ENCODE results near the gene WHRN.

The WHRN gene

DNA sequence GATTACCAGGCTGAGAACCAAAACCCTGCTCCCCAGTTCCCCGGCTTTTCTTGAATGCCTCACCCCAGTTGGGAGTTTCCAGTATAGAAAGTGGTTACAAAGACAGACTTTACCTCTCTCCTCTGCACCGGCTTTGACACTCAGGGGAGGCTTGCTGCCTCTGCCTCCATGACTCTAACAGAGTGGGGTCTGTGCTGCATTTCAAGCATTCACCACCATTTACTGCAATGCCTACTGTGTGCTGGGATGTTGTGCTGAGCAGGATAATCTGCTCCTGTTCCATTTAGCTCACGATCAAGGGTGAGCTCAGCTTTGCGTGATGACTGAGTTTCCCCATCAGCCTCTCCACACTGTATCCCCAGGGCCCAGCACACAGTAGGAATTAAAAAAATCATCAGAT, 77.6 kb downstream of the WHRN start:
- Histone ChIP-seq H3K4me3 (replicated peaks; ENCODE audit: insufficient read depth, low read length) (no peak overlapping the region), H3K27ac (replicated peaks) (no peak overlapping the region), H3K27me3 (ENCODE audit: insufficient read depth, poor library complexity, severe bottlenecking) (peaks cover 8% of the 10 kb centered on the region)
- TF ChIP-seq SPI1 (IDR thresholded peaks at IDR 0.05; ENCODE audit: borderline replicate concordance, low read depth) (no peak), GABPA (IDR thresholded peaks at IDR 0.05; ENCODE audit: low read depth) (no peak), POLR2AphosphoS5 (IDR thresholded peaks at IDR 0.05; ENCODE audit: low read depth) (no peak)
- TF ChIP-seq, protein P1, sequence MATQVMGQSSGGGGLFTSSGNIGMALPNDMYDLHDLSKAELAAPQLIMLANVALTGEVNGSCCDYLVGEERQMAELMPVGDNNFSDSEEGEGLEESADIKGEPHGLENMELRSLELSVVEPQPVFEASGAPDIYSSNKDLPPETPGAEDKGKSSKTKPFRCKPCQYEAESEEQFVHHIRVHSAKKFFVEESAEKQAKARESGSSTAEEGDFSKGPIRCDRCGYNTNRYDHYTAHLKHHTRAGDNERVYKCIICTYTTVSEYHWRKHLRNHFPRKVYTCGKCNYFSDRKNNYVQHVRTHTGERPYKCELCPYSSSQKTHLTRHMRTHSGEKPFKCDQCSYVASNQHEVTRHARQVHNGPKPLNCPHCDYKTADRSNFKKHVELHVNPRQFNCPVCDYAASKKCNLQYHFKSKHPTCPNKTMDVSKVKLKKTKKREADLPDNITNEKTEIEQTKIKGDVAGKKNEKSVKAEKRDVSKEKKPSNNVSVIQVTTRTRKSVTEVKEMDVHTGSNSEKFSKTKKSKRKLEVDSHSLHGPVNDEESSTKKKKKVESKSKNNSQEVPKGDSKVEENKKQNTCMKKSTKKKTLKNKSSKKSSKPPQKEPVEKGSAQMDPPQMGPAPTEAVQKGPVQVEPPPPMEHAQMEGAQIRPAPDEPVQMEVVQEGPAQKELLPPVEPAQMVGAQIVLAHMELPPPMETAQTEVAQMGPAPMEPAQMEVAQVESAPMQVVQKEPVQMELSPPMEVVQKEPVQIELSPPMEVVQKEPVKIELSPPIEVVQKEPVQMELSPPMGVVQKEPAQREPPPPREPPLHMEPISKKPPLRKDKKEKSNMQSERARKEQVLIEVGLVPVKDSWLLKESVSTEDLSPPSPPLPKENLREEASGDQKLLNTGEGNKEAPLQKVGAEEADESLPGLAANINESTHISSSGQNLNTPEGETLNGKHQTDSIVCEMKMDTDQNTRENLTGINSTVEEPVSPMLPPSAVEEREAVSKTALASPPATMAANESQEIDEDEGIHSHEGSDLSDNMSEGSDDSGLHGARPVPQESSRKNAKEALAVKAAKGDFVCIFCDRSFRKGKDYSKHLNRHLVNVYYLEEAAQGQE (IDR thresholded peaks at IDR 0.05; ENCODE audit: insufficient replicate concordance, low read depth): no peak
- TF ChIP-seq, protein P2, sequence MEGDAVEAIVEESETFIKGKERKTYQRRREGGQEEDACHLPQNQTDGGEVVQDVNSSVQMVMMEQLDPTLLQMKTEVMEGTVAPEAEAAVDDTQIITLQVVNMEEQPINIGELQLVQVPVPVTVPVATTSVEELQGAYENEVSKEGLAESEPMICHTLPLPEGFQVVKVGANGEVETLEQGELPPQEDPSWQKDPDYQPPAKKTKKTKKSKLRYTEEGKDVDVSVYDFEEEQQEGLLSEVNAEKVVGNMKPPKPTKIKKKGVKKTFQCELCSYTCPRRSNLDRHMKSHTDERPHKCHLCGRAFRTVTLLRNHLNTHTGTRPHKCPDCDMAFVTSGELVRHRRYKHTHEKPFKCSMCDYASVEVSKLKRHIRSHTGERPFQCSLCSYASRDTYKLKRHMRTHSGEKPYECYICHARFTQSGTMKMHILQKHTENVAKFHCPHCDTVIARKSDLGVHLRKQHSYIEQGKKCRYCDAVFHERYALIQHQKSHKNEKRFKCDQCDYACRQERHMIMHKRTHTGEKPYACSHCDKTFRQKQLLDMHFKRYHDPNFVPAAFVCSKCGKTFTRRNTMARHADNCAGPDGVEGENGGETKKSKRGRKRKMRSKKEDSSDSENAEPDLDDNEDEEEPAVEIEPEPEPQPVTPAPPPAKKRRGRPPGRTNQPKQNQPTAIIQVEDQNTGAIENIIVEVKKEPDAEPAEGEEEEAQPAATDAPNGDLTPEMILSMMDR (IDR thresholded peaks at IDR 0.05; ENCODE audit: insufficient read depth, low read length): no peak
- no peak for DNase-seq (ENCODE audit: low read depth in 1 of 2, low spot score in 1 of 2)

GRCh38 chr9:114426046-114426948, 79.0 kb downstream of the WHRN start:
- TF ChIP-seq POLR2AphosphoS5 (IDR thresholded peaks at IDR 0.05; ENCODE audit: low read depth) (no peak), SPI1 (IDR thresholded peaks at IDR 0.05; ENCODE audit: borderline replicate concordance, low read depth) (no peak), GABPA (IDR thresholded peaks at IDR 0.05; ENCODE audit: low read depth) (no peak)
- TF ChIP-seq, protein P1 (IDR thresholded peaks at IDR 0.05; ENCODE audit: insufficient replicate concordance, low read depth): no peak
- TF ChIP-seq, protein P2 (IDR thresholded peaks at IDR 0.05; ENCODE audit: insufficient read depth, low read length): no peak
- no peak for DNase-seq (ENCODE audit: low read depth in 1 of 2, low spot score in 1 of 2)
- Histone ChIP-seq H3K27ac (replicated peaks) (no peak overlapping the region), H3K27me3 (ENCODE audit: insufficient read depth, poor library complexity, severe bottlenecking) (peaks cover 8% of the 10 kb centered on the region), H3K4me3 (replicated peaks; ENCODE audit: insufficient read depth, low read length) (no peak overlapping the region)

DNA sequence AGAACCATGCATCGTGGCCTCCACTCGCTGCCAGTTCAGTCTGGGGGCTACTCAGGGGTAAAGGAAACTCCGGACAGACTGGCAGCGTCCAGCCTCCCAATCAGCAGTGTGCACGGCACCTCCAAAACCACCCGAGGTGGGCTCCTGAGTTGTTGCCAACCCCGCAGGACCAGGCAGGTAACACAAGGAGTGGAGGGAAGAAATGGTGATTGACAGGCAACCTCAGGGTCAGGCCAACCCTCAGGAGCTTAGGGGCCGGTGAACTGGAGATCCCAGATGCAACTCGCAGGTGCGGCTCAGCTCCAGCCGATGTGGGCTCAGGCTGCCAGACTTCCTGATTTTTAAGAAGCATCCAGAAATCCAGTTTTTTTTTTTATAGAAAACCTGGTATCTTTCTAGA, 80.1 kb downstream of the WHRN start:
- no peak for DNase-seq (ENCODE audit: low read depth in 1 of 2, low spot score in 1 of 2)
- TF ChIP-seq, protein P1 (IDR thresholded peaks at IDR 0.05; ENCODE audit: insufficient replicate concordance, low read depth): no peak
- TF ChIP-seq POLR2AphosphoS5 (IDR thresholded peaks at IDR 0.05; ENCODE audit: low read depth): no peak
- no peak for TF ChIP-seq SPI1 (IDR thresholded peaks at IDR 0.05; ENCODE audit: borderline replicate concordance, low read depth)
- TF ChIP-seq GABPA (IDR thresholded peaks at IDR 0.05; ENCODE audit: low read depth): no peak
- TF ChIP-seq, protein P2 (IDR thresholded peaks at IDR 0.05; ENCODE audit: insufficient read depth, low read length): no peak
- Histone ChIP-seq H3K27me3 (ENCODE audit: insufficient read depth, poor library complexity, severe bottlenecking) (peaks cover 2% of the 10 kb centered on the region), H3K27ac (replicated peaks) (no peak overlapping the region), H3K4me3 (replicated peaks; ENCODE audit: insufficient read depth, low read length) (no peak overlapping the region)
